Ammon's horn (tissue), 1 donor: Measurements from ENCODE around the gene TPRG1L.
"Not testable (repeated sequence)": the region's sequence is repeated elsewhere in the genome, so short reads cannot be mapped to it uniquely, and the experiment has no call there.

Experiments used
- DNase-seq: peaks from one replicate; pipeline ENCODE4 v3.0.0-alpha.2; 2016; ENCODE audit warnings: low spot score

TPRG1L gene

GRCh38 chr1:3624200-3625136, at the start of gene TPRG1L:
TPRG1L (plus strand) TSS chr1:3625015; CDS start chr1:3625073, 58 bp downstream.
- DNase-seq: peak; percentile 98

GRCh38 chr1:3575515-3575914, 49.3 kb upstream of the TPRG1L start:
- not testable (repeated sequence) for DNase-seq

GRCh38 chr1:3575993-3576392, 48.8 kb upstream of the TPRG1L start:
- no peak for DNase-seq

- DNase-seq: peak; percentile 57
These were observed 47.5 kb upstream of the TPRG1L start for GRCh38 chr1:3577300-3577699.

- DNase-seq: no peak
These were observed 46.9 kb upstream of the TPRG1L start for GRCh38 chr1:3577711-3578432.

- DNase-seq: no peak
These were observed 46.4 kb upstream of the TPRG1L start for GRCh38 chr1:3578433-3578805.

- DNase-seq: no peak
These were observed 45.9 kb upstream of the TPRG1L start for GRCh38 chr1:3578906-3579305.

- no peak for DNase-seq
These were observed 45.2 kb upstream of the TPRG1L start for GRCh38 chr1:3579626-3580025.

- no peak for DNase-seq
These were observed 44.6 kb upstream of the TPRG1L start for GRCh38 chr1:3580231-3580630.

- DNase-seq: no peak
These were observed 43.3 kb upstream of the TPRG1L start for GRCh38 chr1:3581296-3582036.

GRCh38 chr1:3583751-3584150, 41.1 kb upstream of the TPRG1L start:
- not testable (repeated sequence) for DNase-seq

GRCh38 chr1:3584915-3585314, 39.9 kb upstream of the TPRG1L start:
- no peak for DNase-seq

GRCh38 chr1:3585353-3585868, 39.4 kb upstream of the TPRG1L start:
- DNase-seq: not testable (repeated sequence)

GRCh38 chr1:3585940-3586568, 38.8 kb upstream of the TPRG1L start:
- no peak for DNase-seq

GRCh38 chr1:3586986-3587759, 37.6 kb upstream of the TPRG1L start:
- peak; percentile 41 for DNase-seq

- no peak for DNase-seq
These were observed 36.4 kb upstream of the TPRG1L start for GRCh38 chr1:3588395-3588794.

GRCh38 chr1:3590139-3590763, 34.6 kb upstream of the TPRG1L start:
- no peak for DNase-seq

GRCh38 chr1:3590951-3591865, 33.6 kb upstream of the TPRG1L start:
- DNase-seq: no peak

- DNase-seq: no peak
These were observed 31.5 kb upstream of the TPRG1L start for GRCh38 chr1:3593334-3593733.
